D721Med (cell line): ENCODE measurements around the gene NECAB2.

Experiments used
- DNase-seq: peaks from one replicate; pipeline ENCODE4 v3.0.0; 2011; ENCODE audit warnings: low spot score; ENCODE audit not compliant: insufficient read length
- FAIRE-seq: peaks from 2 replicates; lab custom pipeline; 2011; peaks lifted over from hg19 to GRCh38; lab: Jason Lieb, UNC
- TF ChIP-seq, protein P1 (sequence below): IDR thresholded peaks from 2 replicates; pipeline ENCODE4 v1.5.1; 2012; ENCODE audit warnings: mild to moderate bottlenecking, control low read depth; ENCODE audit not compliant: insufficient read depth; ENCODE audit errors: missing control alignments

NECAB2 gene

GRCh38 chr16:84039696-84040095, 71.7 kb downstream of the NECAB2 start:
- no peak for DNase-seq
- no peak for FAIRE-seq
- TF ChIP-seq, protein P1, sequence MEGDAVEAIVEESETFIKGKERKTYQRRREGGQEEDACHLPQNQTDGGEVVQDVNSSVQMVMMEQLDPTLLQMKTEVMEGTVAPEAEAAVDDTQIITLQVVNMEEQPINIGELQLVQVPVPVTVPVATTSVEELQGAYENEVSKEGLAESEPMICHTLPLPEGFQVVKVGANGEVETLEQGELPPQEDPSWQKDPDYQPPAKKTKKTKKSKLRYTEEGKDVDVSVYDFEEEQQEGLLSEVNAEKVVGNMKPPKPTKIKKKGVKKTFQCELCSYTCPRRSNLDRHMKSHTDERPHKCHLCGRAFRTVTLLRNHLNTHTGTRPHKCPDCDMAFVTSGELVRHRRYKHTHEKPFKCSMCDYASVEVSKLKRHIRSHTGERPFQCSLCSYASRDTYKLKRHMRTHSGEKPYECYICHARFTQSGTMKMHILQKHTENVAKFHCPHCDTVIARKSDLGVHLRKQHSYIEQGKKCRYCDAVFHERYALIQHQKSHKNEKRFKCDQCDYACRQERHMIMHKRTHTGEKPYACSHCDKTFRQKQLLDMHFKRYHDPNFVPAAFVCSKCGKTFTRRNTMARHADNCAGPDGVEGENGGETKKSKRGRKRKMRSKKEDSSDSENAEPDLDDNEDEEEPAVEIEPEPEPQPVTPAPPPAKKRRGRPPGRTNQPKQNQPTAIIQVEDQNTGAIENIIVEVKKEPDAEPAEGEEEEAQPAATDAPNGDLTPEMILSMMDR = no peak

GRCh38 chr16:84040226-84040822, 72.3 kb downstream of the NECAB2 start:
- FAIRE-seq (no peak), DNase-seq (no peak)
- TF ChIP-seq, protein P1 = no peak

GRCh38 chr16:84040823-84041820, 73.1 kb downstream of the NECAB2 start:
- FAIRE-seq (no peak), DNase-seq (no peak)
- TF ChIP-seq, protein P1 = no peak

DNA sequence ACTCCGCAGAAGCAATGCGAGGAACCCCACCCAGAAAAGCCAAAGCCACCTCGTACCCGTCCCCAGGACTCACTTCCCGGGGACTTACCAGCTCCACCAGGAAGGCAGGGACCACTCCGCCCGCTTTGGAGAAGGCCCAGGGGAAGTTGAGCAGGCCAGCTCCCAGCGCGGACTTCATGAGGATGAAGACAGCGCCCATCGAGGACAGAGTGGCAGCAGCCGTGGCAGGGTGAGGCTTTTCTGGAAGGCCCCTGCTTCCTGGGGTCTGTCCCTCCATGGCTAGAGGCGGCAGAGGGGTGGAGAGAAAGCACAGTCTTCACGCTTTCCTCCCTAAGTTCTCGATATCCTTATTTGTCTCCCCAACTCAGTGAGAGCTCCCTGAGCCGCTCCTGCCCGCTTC, 73.8 kb downstream of the NECAB2 start:
- FAIRE-seq (no peak), DNase-seq (no peak)
- TF ChIP-seq, protein P1 = no peak

- FAIRE-seq = no peak
- no peak for DNase-seq
- TF ChIP-seq, protein P1 = no peak
These were observed 74.3 kb downstream of the NECAB2 start, which contains the start of gene SLC38A8 for GRCh38 chr16:84042308-84042878. TSS of gene SLC38A8 (minus strand) at chr16:84042795. CDS start at chr16:84042157, 638 bp downstream.

DNA sequence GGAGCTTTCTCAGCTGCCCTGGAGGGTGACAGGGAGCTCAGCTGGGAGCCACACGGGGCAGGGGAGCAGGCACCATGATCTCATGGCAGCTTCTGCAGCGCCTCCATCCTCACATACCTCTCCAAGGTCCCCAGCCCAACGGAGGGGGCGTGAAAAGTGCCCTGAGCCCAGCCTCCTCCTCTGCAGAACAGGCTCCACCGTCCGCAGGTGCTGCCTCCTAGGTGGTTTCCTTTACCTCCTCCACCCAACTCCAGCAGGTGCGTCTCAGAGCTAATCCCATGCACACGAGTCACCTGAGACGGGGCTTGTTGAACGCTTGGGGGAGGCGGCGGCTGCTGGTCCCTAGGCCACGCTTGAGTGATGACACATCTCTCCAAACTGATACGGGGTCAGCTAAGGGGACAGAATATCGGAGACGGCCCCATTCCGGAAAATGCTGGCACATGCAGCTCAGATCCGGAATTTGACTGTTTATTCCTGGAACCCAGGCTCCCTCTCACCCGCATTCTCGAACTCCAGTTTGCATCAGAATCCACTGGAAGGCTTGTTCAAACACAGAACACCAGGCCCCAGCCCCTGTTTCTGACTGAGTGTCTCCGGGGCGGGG, 74.9 kb downstream of the NECAB2 start:
- DNase-seq (no peak), FAIRE-seq (no peak)
- TF ChIP-seq, protein P1 = no peak
